Neutrophil (primary cell): ENCODE results near the gene JDP2.

ENCODE experiments used
- H3K27ac ChIP-seq: fragments of 200-600 bp; sonication (generic); 2 replicates; pipeline ENCODE4 v1.5.1; 2016; ENCODE audit warnings: mild to moderate bottlenecking, moderate library complexity
- H3K27me3 ChIP-seq: fragments of 200-600 bp; sonication (generic); 2 replicates; pipeline ENCODE4 v1.6.0; 2016; ENCODE audit warnings: mild to moderate bottlenecking
- H3K36me3 ChIP-seq: fragments of 200-600 bp; sonication (generic); 2 replicates; pipeline ENCODE4 v1.5.1; 2017
- H3K4me1 ChIP-seq, 2 experiments: fragments of 200-600 bp in 1 of 2; sonication (generic) in 1 of 2; 1 replicate in 1 of 2; 2 replicates in 1 of 2; pipeline versions ENCODE4 v1.5.1 to v1.6.1; 2013 to 2016; ENCODE audit warnings: low read depth in 1 of 2, low read length in 1 of 2, mild to moderate bottlenecking in 1 of 2, moderate library complexity in 1 of 2; ENCODE audit not compliant: control insufficient read depth in 1 of 2, insufficient read depth in 1 of 2
- H3K4me3 ChIP-seq, 2 experiments: fragments of 200-600 bp in 1 of 2; sonication (generic) in 1 of 2; 1 replicate in 1 of 2; 2 replicates in 1 of 2; pipeline ENCODE4 v1.5.1; 2013 to 2016; ENCODE audit warnings: low read depth in 1 of 2, low read length in 1 of 2, mild to moderate bottlenecking in 1 of 2, moderate library complexity in 1 of 2
- H3K9me3 ChIP-seq: fragments of 200-600 bp; sonication (generic); 2 replicates; pipeline ENCODE4 v1.5.1; 2016
- CTCF ChIP-seq: fragments of 200-600 bp; sonication (generic); IDR thresholded peaks from 2 replicates; pipeline ENCODE4 v1.5.1; 2016; ENCODE audit warnings: antibody characterized with exemption

JDP2 gene

GRCh38 chr14:75477881-75478280 lies 50.1 kb downstream of the JDP2 start:
- no peaks in the 10 kb centered on the region for H3K27me3 ChIP-seq
- H3K9me3 ChIP-seq = no peaks in the 10 kb centered on the region
- H3K4me3 ChIP-seq = no peak overlapping the region
- no peaks in the 10 kb centered on the region for H3K4me1 ChIP-seq
- no peak for TF ChIP-seq CTCF
- H3K36me3 ChIP-seq = peaks cover 47% of the 10 kb centered on the region
- H3K27ac ChIP-seq = no peak overlapping the region

- H3K27me3 ChIP-seq = no peaks in the 10 kb centered on the region
- no peak for TF ChIP-seq CTCF
- H3K4me1 ChIP-seq = no peaks in the 10 kb centered on the region
- H3K36me3 ChIP-seq = peaks cover 26% of the 10 kb centered on the region
- H3K4me3 ChIP-seq = no peak overlapping the region
- no peak overlapping the region for H3K27ac ChIP-seq
- no peaks in the 10 kb centered on the region for H3K9me3 ChIP-seq
Observed at GRCh38 chr14:75479770-75480600, 52.2 kb downstream of the JDP2 start.

DNA sequence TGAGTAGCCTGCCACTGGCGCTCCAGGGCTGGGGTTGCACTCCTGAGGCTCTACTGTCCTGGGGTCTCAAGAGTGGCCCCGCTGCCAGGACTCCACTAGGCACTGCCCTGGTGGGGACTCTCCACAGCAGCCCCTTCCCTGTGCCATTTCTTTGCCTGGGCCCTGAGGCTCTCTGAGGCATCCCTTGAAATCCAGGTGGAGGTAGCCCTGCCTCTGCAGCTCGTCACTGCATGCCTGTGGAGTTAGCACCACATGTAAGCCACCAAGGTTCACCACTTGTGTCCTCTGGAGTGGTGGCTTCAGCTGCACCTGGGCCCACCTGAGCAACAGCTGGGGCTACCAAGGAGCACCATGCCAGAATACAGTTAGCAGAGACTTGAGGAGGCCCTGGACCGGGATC lies 54.5 kb downstream of the JDP2 start:
- Histone ChIP-seq H3K9me3 (no peaks in the 10 kb centered on the region), H3K4me1 (no peaks in the 10 kb centered on the region), H3K36me3 (peaks cover 4% of the 10 kb centered on the region), H3K4me3 (no peak overlapping the region), H3K27me3 (no peaks in the 10 kb centered on the region), H3K27ac (no peak overlapping the region)
- no peak for TF ChIP-seq CTCF

DNA sequence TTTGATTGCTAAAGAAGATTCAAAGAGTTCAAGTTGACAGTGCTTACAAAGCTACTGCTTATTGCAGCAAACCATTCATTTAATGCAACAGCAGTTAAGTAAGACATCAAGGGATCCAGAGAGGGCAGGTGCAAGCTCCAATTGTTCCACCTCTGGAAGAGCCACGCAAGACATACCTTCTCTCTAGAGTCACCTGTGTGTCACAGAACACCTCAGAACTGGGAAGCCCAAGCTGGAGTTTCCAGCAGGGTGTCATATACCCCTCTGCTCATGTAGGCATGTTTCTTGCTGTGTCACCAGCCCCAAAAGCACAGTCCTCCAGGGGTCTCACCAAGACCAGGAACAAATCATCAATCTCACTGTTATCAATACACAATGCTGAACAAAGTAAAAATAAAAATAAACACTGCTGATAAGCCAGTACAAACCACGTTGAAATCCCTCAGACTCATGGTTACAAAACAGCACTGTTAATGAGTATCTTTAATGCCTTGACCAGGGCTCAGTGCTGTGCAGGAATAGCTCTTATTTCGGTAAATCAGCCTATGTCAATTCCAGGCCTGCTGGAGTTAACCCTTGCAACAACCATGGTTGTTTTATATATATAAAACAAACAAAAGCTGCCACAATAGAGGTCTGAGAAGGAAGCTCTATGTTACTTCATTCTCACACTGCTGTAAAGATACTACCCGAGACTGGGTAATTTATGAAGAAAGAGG lies 57.0 kb downstream of the JDP2 start:
- Histone ChIP-seq H3K4me3 (no peak overlapping the region), H3K27me3 (no peaks in the 10 kb centered on the region), H3K9me3 (no peaks in the 10 kb centered on the region), H3K27ac (peak overlapping the region; percentile 53), H3K36me3 (no peaks in the 10 kb centered on the region), H3K4me1 (peaks cover 3 to 4% of the 10 kb centered on the region in 2 experiments)
- TF ChIP-seq CTCF = no peak

- H3K4me3 ChIP-seq = no peak overlapping the region
- H3K36me3 ChIP-seq = no peaks in the 10 kb centered on the region
- H3K27me3 ChIP-seq = no peaks in the 10 kb centered on the region
- H3K4me1 ChIP-seq = peaks cover 3 to 4% of the 10 kb centered on the region in 2 experiments
- no peak for TF ChIP-seq CTCF
- H3K27ac ChIP-seq = no peak overlapping the region
- H3K9me3 ChIP-seq = no peaks in the 10 kb centered on the region
Observed at GRCh38 chr14:75486318-75486717, 58.5 kb downstream of the JDP2 start.
